CD4-positive, alpha-beta T cell treated with Interleukin-21 for 1 hour (primary cell): ENCODE measurements around the gene IRF2BPL.

Experiments used
- DNase-seq: peaks from one replicate; pipeline ENCODE4 v3.0.0-alpha.2; 2020

Gene IRF2BPL

GRCh38 chr14:77028384-77029231, at the start of gene IRF2BPL:
IRF2BPL (minus strand) TSS chr14:77028708; CDS start chr14:77027792, 916 bp downstream.
- DNase-seq = peak; percentile 96

DNA sequence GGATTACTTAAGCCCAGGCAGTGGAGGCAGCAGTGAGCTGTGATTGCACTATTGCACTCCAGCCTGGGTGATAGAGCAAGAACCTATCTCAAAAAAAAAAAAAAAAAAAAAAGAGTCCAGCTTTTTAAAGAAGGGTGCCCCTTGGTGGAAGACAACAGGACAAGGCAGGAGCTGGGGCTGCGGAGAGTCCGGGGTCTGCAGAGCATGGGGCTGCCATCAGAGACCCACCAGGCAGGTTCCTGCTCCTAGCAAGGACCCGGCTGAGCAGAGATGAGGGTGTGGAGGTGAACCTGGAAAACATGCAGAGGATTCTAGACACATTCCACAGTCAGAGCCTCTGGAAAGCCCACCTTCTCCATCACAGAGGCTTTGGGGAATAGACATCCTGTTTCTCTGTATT, 48.5 kb upstream of the IRF2BPL start:
- DNase-seq = no peak

DNA sequence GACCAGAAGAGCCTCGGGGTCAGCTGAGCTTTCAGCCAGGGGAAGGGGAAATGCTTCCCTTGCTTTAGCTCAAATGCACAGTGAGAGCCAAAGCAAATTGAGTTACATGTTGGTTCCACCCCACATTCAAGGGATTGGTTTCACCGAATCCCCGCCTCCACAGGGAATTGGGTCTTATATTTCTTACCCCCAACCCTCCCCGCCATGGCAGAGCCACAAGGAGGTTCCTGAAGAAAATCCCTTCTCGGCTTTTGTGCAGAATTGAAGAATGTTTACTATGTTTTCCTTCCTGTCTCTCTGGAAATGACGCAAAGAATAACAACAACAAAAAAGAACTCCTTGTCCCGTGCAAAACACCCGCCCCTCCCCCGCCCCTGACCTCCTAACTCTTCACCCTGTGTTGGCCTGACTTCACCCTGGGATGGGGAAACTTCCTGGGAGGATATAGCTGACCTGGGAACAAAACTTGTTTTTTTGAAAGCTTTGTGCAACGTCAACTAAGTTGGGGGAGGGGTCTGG, 47.7 kb upstream of the IRF2BPL start:
- DNase-seq = no peak

DNA sequence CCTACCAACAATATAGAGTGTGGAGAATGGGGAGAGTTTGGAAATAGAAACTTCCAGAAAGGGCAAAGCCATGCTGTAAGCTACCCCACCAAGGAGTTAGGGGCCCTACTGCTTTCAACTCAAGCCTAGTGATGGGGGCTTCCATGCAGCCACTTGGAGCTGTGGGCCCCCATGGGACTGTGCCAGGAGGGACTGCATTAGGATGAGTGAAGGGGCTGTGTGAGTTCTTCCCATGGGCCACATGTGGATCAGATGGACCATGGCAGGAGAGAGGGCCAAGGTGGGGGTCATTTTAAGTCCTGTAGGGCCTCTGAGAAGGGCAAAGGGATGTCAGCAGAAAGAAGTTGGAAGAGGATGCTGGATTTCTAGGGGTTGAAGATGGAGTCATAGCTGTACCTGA, 46.5 kb upstream of the IRF2BPL start:
- DNase-seq = no peak

DNA sequence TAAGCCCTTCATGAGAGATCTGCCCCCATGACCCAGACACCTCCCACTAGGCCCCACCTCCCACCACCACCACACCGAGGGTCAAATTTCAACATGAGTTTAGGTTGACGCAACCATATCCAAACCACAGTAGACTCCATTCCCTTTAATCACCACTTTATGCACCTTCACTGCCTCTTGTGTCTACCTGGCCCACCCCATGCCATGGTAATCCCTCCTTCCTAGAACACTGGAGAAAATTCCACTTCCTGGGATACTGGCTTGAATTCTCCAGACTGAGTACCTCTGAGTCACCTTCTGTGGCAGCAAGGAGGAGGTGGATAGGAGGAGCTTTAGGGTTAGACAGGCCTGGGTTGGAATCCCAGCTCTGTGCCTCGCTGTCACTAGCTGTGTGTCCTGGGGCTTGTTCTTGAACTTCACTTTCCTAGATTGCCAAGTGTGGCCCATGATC, 43.5 kb upstream of the IRF2BPL start:
- no peak for DNase-seq

- DNase-seq = no peak
These were observed 41.0 kb upstream of the IRF2BPL start for GRCh38 chr14:77069551-77069950.

GRCh38 chr14:77068517-77069200, 40.2 kb upstream of the IRF2BPL start:
- DNase-seq = no peak

DNA sequence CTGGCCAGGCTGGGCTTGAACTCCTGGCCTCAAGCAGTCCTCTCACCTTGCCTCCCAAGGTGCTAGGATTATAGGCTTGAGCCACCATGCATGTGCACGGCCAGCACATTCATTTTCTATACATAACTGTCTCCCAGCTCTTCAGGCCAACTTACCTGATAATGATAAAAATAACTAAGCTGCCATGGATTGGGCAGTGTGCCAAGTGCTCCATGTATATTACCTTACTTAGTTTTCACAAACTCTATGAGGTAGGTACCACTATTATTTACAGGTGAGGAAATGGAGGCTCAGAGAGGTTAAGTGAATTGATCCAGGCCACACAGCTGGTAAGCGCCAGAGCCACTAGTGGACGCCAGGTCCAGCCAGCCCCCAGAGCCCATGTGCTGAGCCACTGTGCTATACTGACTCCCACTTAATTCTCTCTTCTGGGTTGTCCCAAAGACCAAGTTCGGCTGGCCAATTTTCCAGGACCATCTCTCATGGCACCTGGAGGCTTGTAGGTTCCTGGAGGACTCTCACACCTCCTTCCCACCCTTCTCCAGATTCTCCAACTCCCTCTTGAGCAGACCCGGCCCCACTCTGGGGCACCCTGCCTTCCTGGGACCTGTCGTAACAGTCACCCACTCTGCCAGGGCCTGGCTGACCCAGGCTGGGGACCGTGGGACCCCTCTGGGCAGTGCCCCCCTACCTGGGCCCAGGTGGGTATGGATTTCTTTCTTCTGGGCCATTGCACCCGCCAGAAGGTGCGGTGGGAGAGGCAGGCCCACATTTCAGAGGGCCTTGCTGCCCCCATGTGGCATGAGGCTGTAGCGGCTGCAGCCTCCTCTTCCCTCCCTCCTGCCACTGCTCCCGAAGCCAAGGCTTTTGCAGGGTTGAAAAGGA, 39.4 kb upstream of the IRF2BPL start:
- peak; percentile 61 for DNase-seq

DNA sequence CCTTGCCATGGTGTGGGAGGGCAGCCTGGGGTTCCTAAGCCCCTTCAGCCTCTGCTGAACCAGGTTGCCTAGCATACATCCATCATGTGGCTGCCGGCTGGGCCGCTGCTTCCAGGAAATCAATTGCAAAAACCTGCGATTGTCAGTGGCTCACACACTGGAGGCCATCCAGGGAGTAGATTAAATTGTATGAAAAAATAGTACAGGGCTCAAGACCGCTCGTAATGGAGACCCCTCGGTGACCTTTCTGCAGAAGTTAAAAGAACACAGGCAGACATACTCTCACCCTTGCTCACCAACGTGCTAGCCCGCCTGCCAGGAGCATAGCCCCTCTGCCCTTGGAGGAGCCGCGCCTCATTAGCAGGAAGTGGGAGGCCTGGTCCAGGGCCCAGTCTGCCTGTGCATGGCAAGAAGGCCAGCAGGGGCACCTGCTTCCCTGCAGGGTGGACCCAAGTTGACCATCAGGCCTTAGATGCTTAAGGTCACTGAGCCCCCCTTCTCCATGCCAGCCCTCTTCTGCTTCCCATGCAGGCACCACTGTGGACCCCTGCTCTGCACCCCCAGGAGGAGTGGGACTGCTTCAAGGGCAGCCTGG, 38.2 kb upstream of the IRF2BPL start:
- DNase-seq = no peak

GRCh38 chr14:77065851-77066577, 37.5 kb upstream of the IRF2BPL start:
- no peak for DNase-seq

DNA sequence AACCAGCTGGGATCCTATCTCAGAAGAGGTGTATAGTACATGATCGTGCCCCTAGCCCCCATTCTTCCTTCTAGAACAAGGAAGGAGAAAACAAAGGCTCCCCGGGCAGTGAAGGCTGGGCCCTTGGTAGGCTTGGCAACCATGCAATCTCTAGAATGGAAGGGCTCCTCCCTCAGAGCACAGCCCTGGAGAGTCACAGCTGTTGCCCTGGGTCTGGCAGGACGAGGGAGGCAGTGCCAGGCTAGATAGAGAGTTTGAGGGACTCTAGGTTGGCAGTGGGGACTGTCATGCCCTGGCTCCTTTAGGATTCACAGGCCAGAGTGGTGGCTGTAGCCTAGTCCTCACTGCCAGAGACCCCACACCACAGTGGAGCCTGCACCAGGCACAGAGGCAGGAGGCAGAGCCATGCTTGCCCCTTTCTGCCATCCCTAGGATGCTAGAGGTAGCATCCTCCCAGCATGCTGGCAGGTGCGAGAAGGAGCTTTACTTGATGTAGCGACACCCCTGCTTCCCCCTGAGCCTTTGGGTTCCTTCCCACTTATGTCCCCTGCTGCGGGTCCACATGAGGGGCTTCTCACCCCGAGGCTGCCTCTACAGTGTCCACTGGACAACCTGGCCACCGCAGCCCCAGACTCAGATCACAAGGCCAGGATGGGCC, 36.1 kb upstream of the IRF2BPL start:
- DNase-seq = no peak

GRCh38 chr14:77063571-77064171, 35.2 kb upstream of the IRF2BPL start:
- DNase-seq = no peak

- no peak for DNase-seq
These were observed 33.8 kb upstream of the IRF2BPL start for GRCh38 chr14:77062261-77062660.

GRCh38 chr14:77061630-77062257, 33.2 kb upstream of the IRF2BPL start:
- DNase-seq = no peak

- DNase-seq = peak; percentile 50
These were observed 30.9 kb upstream of the IRF2BPL start for GRCh38 chr14:77059276-77059915.

DNA sequence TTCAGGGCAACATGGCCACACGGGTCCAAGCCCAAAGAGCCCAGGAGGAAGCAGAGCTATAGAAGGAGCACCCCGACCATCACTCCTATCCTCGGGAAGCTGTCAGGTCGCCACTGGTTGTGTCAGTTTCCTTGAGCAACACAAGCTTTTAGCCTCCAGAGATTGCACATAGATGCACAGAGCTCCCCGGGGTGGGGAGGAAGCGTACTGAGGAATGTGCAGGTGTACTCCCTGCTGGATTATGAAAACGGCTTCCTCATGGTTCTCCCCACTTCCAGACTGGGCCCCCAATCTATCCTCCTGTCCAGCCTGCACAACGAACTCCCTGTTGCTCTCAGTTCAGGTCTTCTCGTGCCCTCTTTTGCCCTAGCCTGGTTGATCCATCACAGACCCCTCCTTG, 30.3 kb upstream of the IRF2BPL start:
- DNase-seq = no peak

GRCh38 chr14:77058117-77058516, 29.6 kb upstream of the IRF2BPL start:
- no peak for DNase-seq

GRCh38 chr14:77055981-77056380, 27.5 kb upstream of the IRF2BPL start:
- no peak for DNase-seq

DNA sequence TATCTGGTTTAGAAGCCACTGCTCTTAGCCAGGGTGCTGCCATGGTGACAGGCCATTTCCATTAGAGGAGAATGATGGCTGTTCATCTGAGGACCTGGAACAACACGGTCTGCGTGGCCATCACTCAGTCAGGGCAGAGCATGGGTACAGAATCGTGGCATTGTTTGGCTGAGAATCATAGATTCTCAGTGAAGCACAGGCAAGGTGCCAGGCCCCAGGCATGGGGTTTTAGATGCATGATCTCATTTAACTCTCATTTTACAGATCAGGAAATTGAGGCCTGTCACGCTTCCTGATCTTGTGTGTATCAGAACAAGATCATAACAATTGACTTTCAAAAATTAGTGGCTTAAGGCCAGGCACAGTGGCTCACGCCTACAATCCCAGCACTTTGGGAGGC, 26.8 kb upstream of the IRF2BPL start:
- DNase-seq = peak; percentile 47
